ENCODE measurements around the gene ADGRD2. TPM values are rescaled to one million over a fixed set of nuclear protein-coding genes. Genes with fewer than 3 reads are reported as not detected.

Gene ADGRD2
- total RNA-seq, 1 donor: not detected

- no peak for DNase-seq (ENCODE audit: low read depth)
- H3K4me3 ChIP-seq (ENCODE audit: low read depth, low read length): no peak overlapping the region
- no peak for TF ChIP-seq CTCF (IDR thresholded peaks at IDR 0.05; ENCODE audit: insufficient read depth, low read depth, low read length)
These were observed 43.0 kb downstream of the ADGRD2 start for GRCh38 chr9:124493218-124493617.

DNA sequence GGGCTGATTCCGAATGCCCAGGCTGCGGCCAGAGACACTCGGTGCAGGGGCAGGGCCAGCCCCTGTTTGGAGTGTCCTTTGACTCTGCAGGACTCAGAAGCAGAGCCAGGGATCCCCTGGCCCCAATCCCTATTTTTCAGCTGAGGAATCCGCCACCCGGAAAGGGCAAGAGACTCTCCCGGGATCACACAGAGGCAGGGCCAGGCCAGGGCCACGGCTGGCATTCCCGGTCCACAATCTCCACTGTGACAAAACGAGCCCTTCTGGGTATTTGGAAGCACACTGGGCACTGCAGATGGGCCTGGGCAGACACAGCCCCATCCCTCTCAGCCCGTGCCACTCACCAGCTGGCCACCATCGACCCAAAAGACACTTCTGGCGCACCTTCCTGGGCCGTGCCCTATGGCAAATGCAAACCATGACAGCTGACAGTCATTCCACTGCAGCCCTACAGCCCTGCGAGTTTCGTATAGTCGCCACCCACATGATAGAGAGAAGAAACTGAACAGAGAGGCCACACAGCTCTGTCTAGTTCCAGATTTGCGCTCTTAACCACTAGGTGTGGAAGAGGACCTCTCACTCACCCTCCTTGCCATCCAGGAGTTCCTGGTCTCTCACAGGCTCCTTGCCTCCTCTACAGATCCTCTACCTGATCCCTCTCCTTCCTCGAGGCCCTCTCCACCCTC, 43.7 kb downstream of the ADGRD2 start:
- DNase-seq (ENCODE audit: low read depth): no peak
- H3K4me3 ChIP-seq (ENCODE audit: low read depth, low read length): no peak overlapping the region
- no peak for TF ChIP-seq CTCF (IDR thresholded peaks at IDR 0.05; ENCODE audit: insufficient read depth, low read depth, low read length)

DNA sequence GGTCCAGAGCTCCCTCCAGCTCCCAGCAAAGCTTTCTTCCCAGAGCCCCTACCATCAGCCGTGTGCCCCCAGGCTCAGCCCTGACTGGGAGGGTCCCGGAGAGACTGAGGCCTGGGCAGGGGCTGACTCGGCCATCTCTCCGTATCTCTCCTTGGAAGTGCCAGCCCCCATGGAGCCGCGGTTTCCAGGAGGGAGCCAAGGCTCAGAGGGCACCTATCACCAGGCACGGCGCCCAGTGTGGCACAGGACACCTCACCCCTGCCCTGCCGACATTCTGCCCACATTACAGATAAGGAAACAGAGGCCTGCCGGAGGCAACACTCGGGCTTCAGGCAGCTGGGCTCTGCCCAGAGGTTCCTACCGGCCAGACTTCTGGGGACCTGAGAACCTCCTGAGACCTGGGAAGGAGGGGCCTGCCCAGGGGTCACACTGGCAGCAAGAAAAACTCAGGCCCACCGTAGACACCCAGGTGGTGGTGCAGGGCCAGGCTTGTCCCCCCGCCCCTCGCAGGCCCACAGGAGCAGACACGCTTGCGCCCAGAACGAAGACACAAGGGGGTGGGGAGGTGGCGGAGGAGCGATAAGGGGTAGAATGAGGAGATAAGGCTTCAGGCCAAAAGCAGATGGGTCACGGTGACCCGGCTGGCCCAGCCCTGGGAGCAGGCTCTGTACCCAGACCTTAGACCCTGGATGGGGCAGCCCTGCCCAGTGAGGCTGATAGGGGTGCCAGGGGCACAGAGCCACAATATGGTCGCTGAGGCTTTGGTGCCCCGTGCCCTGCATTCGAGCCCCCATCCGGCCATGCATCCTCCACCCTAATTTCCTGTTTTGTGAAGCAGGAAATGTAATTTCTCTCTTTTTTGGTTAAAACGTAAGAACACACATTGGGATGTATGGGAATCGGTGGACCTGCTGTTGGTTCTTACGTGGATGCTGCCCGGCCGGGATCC, 45.1 kb downstream of the ADGRD2 start:
- no peak for DNase-seq (ENCODE audit: low read depth)
- no peak overlapping the region for H3K4me3 ChIP-seq (ENCODE audit: low read depth, low read length)
- TF ChIP-seq CTCF (IDR thresholded peaks at IDR 0.05; ENCODE audit: insufficient read depth, low read depth, low read length): no peak

DNA sequence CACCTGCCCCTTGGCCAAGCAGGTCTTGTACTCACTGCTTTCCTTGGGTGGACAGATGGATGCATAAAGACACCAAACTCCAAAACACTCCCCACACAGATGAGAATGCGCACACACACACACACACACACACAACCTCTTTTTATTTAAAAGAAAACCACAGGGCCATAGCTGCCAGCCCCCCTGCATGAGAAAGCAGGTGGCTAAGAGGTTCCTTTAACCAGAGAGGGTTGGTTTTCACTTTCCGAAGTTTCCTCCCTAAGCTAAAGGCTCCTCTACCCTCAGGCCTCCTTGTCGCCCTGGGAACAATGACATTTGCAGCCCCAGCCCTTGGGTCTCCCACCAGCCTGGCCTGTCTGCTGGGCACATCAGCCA, 45.8 kb downstream of the ADGRD2 start:
- no peak for TF ChIP-seq CTCF (IDR thresholded peaks at IDR 0.05; ENCODE audit: insufficient read depth, low read depth, low read length)
- H3K4me3 ChIP-seq (ENCODE audit: low read depth, low read length): no peak overlapping the region
- no peak for DNase-seq (ENCODE audit: low read depth)

GRCh38 chr9:124496463-124496862, 46.2 kb downstream of the ADGRD2 start:
- no peak overlapping the region for H3K4me3 ChIP-seq (ENCODE audit: low read depth, low read length)
- DNase-seq (ENCODE audit: low read depth): no peak
- TF ChIP-seq CTCF (IDR thresholded peaks at IDR 0.05; ENCODE audit: insufficient read depth, low read depth, low read length): no peak

GRCh38 chr9:124497441-124497840, 47.2 kb downstream of the ADGRD2 start:
- no peak overlapping the region for H3K4me3 ChIP-seq (ENCODE audit: low read depth, low read length)
- DNase-seq (ENCODE audit: low read depth): no peak
- TF ChIP-seq CTCF (IDR thresholded peaks at IDR 0.05; ENCODE audit: insufficient read depth, low read depth, low read length): no peak

All from fibroblast of villous mesenchyme (primary cell).